HG03159 (cell line): ENCODE measurements around the gene ZNF224.
A peak's percentile ranks its signal among the peaks of the same experiment; 100 is the strongest.

Experiments
- ATAC-seq: cut with Tn5 transposase; IDR thresholded peaks from one replicate; pipeline ENCODE4 v1.9.1; 2021; ENCODE audit warnings: mild to moderate bottlenecking, moderate library complexity; ENCODE audit not compliant: unreplicated experiment

ZNF224 gene

GRCh38 chr19:44093931-44094765, at the start of gene ZNF224:
Gene ZNF224, plus strand, starts transcription at chr19:44094361. Its CDS starts 3,513 bp downstream, at chr19:44097874.
- ATAC-seq, result peak; percentile 77

GRCh38 chr19:44050740-44051649, 43.2 kb upstream of the ZNF224 start:
- peak; percentile 38 for ATAC-seq

- peak; percentile 52 for ATAC-seq
Measured at GRCh38 chr19:44051650-44052402, 42.3 kb upstream of the ZNF224 start, which contains the start of gene ZNF223. Gene ZNF223, plus strand, starts transcription at chr19:44052036. Its CDS starts 3,141 bp downstream, at chr19:44055177.

DNA sequence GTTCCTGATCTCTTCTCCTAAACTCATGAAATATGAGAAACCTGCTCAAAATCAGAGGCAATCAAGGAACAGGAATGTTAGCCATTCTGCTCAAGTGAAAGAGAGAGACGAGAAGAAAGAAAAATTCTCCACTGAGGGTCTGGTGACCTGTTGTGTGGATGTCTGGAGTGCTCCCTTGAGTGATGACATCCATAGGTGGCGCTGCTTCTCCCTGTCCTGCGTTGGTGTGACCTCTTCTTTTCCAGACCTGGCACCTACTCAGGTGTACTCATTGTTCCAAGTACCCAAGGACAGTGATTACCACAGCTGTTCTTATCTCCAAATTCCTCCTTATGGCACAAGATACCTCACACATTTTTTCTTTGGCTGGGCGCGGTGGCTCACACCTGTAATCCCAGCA, 38.3 kb upstream of the ZNF224 start:
- no peak for ATAC-seq

- ATAC-seq, result no peak
Measured at GRCh38 chr19:44059229-44059628, 34.9 kb upstream of the ZNF224 start.

DNA sequence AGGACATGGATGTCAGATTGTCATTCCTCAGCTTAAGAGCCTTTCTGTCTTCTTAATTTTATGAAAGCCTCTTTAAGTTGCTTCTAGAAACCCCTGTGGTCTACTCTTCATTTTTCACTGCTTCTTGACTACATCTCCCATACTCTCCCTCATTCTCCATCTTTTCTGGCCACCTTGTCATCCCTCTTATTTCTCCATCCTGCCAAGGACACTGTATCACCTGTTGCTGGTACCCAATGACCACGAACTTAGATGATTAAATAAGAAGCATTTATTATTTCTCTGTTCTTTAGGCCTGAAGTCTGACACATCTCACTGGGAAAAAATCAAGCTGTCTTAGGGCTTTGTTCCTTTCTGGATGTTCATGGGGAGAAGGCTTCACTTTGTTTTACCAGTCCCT, 33.1 kb upstream of the ZNF224 start:
- ATAC-seq, result no peak

GRCh38 chr19:44066305-44066704, 27.9 kb upstream of the ZNF224 start:
- no peak for ATAC-seq

GRCh38 chr19:44069415-44069814, 24.7 kb upstream of the ZNF224 start:
- no peak for ATAC-seq

DNA sequence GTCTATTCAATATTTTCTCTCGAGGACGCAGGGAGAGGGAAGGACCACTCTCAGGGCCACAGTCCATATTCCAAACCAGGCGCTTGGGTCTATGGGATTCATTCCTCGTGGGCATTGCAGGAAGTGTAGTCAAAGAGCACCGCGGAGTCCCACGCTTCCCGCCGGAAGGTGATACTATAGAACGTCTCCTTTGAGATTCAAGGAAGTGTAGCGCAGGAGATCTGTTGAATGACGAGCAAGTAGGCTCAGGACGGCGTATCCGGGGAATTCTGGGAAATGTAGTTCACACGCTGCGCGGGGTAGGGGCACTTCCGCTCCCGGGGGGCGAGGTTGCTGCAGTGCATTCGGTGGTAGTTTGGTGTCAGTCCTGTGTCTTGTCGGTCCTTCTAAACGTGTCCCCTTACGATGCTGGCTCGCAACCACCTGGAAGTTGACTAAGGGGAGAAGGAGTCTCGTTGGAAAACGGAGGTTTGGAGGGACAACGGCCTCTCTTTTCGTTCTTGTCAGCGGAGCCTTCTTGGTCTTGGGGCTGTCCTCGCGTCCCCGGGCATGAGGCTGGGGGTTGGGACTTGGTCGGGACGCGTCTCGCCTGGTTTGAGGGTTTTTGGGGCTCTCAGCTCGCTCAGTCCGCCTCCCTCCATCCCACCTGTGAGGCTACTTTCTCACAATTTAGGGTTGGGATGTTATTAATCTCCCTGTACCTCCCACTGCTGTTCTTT, 22.2 kb upstream of the ZNF224 start, which contains the start of gene ZNF284:
Gene ZNF284, plus strand, starts transcription at position 336 of the 719 bp plus-strand sequence. CDS start 4,231 bp downstream, outside the sequence.
- peak; percentile 99 for ATAC-seq

DNA sequence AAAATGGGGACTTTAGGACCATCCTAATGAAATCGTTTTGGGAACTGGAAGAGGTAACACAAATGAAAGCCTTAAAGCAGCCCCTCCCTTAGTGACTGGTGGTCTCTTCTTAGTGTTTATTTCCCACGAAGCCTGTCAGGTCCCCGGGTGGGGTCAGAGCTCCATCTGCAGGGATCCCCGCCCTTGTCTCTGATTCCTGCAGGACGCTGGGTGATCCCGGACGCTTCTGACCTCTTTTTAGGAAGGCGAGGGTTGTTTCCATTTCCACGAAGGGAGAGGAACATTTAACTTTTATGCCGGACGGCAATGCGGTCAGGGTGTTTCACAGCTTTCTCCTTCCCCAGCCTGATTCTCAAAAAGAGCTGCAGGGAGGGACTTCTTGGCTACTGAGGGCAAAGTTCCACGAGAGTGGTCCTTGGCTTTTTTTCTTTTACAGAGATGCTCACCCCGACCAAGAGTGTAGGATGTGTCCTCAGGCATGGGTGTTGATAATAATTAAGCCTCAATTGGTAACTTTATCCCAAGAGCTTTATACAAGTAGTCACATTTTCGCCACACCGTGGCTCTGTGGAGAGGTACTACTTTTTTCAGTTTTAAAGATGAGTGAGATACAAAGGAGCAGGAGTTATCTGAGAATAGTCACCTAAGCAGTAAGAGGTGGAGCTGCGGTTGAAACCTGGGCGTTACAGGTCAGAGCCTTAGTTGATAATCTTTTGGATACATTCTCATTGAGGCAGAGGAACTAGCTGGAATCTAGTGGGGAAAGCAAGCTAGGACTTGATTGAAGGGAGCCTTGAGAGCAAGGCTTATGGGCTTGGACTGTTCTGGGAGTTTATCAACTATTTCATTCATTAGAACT, 21.4 kb upstream of the ZNF224 start:
- no peak for ATAC-seq

DNA sequence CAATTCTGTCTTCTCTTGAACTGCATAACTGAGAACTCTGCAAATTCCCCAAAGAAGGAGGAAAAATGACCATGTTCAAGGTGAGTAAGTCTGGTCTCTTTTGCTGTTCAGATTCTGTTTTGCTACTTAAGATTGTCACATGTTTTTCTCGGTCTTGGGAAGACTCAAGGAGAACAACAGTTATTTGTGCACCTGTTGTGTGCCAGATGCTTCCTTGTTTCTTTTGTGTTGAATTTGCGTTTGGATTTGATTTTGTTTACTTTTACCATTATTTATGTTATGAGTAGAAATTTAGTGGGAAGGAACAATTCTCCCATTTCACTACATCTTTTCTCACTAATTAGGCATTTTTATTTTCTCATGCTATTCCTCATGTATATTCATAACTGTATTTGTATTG, 17.8 kb upstream of the ZNF224 start:
- no peak for ATAC-seq

DNA sequence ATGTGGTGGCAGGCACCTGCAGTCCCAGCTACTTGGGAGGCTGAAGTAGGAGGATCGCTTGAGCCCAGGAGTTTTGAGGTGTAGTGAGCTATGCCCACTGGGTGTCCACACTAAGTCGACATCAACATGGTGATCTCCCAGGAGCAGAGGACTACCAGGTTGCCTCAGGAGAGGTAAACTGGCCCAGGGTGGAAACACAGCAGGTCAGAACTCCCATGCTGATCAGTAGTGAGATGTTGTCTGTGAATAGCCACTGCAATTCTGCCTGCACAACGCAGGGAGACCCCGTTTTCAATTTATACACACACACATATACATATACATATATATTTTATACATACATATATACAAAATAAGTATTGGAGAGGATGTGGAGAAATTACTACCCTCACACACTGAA, 2.1 kb upstream of the ZNF224 start:
- no peak for ATAC-seq

DNA sequence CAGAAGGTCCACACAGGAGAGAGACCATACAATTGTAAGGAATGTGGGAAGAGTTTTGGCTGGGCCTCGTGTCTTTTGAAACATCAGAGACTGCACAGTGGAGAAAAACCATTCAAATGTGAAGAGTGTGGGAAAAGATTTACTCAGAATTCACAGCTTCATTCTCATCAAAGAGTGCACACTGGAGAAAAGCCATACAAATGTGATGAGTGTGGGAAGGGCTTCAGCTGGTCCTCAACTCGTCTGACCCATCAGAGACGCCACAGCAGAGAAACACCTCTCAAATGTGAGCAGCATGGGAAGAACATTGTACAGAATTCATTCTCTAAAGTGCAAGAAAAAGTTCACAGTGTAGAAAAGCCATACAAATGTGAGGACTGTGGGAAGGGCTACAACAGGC, 13.6 kb downstream of the ZNF224 start:
- ATAC-seq, result no peak

- no peak for ATAC-seq
Measured at GRCh38 chr19:44109458-44109857, 15.3 kb downstream of the ZNF224 start.

DNA sequence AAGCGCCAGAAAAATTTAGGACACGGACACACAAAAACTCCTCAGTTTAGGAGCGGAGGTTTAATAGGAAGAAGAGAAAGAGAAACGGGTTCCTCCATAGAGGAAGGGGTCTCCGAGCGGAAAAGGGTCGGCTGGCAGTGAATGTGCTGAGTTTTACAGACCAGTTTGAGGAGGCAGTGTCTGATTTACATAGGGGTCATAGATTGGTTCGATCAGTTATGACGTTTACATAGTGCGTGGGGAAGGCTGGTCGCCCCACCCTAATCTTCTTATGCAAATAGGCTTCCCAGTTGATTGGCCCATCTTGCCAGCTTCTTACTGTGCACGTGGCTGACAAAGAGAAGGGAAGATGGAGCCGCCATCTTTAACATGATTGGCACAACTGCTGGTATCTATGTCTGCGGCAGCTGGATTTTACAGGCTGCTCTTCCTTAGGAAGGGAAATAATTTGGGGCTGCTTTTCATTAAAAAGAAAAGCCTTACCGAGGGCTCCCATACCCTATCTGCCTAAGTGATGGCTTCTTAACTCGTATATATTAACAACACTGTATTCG, 17.8 kb downstream of the ZNF224 start:
- no peak for ATAC-seq

GRCh38 chr19:44112802-44113137, 18.6 kb downstream of the ZNF224 start:
- ATAC-seq, result peak; percentile 24

DNA sequence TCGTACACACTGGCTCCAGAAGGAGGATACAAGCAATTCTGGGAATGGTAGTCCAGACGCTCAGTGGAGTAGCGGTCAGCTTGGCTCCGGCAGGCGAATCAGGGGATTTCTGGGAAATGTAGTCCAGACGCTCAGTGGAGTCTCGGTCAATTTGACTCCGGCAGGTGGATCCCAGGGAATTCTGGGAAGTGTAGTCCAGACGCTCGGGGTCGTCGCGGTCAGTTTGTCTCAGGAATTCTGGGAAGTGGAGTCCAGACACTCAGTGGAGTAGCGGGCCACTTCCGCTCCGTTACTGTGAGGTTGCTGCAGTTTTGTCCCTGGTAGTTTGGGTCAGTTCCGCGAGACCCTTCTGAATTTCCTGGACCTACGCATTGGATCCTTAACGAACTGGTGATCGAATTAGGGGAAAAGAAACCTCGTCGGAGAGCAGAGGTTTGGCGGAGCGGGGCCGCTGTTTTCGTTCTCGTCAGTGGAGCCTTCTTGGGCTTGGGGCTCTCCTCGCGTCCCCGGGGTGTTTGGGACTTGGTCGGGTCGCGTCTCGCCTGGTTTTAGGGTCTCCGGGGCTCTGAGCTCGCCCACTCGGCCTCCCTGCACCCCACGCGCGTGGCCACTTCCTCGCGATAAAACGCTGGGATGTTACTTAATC, 19.1 kb downstream of the ZNF224 start, which contains the start of gene ZNF225:
Gene ZNF225, plus strand, starts transcription at position 262 of the 646 bp plus-strand sequence. CDS start 2,429 bp downstream, outside the sequence.
- peak; percentile 92 for ATAC-seq

DNA sequence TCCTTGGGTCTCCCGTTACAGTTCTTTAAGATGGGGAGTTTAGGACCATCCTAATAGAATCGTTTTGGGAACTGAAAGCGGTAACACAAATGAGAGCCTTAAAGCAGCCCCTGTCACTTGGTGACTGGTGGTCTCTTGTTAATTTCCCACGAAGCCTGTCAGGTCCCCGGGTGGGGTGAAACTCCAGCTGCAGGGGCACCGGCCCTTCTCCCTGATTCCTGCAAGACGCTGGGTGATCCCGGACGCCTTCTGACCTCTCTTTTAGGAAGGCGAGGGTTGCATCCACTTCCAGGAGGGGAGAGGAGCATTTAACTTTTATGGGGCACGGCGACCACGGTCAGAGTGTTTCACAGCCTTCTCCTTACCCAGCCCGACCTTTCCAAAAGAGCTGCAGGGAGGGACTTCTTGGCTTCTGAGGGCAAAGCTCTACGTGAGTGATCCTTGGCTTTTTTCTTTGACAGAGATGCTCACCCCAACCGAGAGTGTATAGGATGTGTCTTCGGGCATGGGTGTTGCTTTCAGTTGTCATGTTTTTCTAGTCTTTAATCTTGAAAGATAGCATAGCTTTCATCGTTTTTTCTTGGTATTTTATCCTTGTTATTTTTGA, 19.7 kb downstream of the ZNF224 start:
- peak; percentile 9 for ATAC-seq
